Tibial artery (tissue), 4 donors: ENCODE measurements around the gene SLC6A19.

Experiments
- DNase-seq, 2 donors: peaks; one replicate each; pipeline ENCODE4 v3.0.0-alpha.2; 2019
- H3K27ac ChIP-seq, 2 donors: fragments of 200-600 bp; sonication (generic) in 1 of 2; 1 replicate in 1 of 2; 2 replicates in 1 of 2; pipeline ENCODE4 v1.5.1; 2018 to 2019; ENCODE audit warnings: mild to moderate bottlenecking in 1 of 2
- H3K27me3 ChIP-seq, 2 donors: fragments of 200-600 bp; sonication (generic) in 1 of 2; one replicate each; pipeline versions ENCODE4 v1.5.1 to v1.6.0; 2016 to 2019
- H3K36me3 ChIP-seq, 3 donors: fragments of 200-600 bp; sonication (generic) in 2 of 3; one replicate each; pipeline ENCODE4 v1.5.1; 2016 to 2019; ENCODE audit warnings: mild to moderate bottlenecking in 2 of 3
- H3K4me1 ChIP-seq, 4 donors: fragments of 200-600 bp; sonication (generic) in 2 of 4; 1 replicate in 3 of 4; 2 replicates in 1 of 4; pipeline ENCODE4 v1.5.1; 2016 to 2019
- H3K4me3 ChIP-seq, 2 donors: fragments of 200-600 bp; sonication (generic) in 1 of 2; 1 replicate in 1 of 2; 2 replicates in 1 of 2; pipeline ENCODE4 v1.5.1; 2018 to 2019; ENCODE audit warnings: mild to moderate bottlenecking in 2 of 2
- H3K9me3 ChIP-seq, 3 donors: fragments of 200-600 bp; sonication (generic) in 1 of 3; one replicate each; pipeline ENCODE4 v1.5.1; 2016 to 2019
- CTCF ChIP-seq, 2 experiments: fragments of 200-600 bp in 1 of 2; fragments of 450-650 bp in 1 of 2; IDR thresholded peaks; one replicate each; pipeline ENCODE4 v1.5.1; 2017 to 2019; ENCODE audit warnings: antibody characterized with exemption in 2 of 2, mild to moderate bottlenecking in 1 of 2, moderate library complexity in 1 of 2
- intact Hi-C: fragments of 100-400 bp; cut with DNase I; formaldehyde crosslinking; loops from one replicate; pipeline ENCODE4 v1.15.0; 2023; ENCODE audit warnings: low total_unique reads

Gene SLC6A19

DNA sequence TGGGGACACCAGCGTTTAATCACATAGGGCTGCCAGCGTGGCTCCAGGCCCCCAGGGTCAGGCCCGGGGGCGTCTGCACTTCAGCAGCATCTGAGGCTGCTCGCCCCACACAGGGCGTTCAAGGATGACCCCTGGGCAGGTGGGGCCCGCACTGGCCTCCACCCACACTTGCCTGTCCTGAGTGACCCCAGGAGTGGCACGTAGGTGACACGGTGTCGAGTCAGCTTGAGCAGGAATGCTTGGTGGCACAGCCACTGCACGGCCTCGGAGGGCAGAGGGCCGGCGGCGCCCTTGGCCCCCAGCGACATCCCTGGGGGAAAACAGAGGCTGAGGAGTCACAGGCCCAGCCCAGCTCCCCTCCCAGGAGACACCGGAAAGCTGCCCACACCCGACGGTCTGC is 52.8 kb downstream of the SLC6A19 start:
- Histone ChIP-seq H3K4me3 (no peak overlapping the region), H3K4me1 (no peaks in the 10 kb centered on the region), H3K27me3 (peaks cover 0 to 21% of the 10 kb centered on the region in 2 donors), H3K27ac (no peak overlapping the region), H3K9me3 (no peaks in the 10 kb centered on the region), H3K36me3 (no peaks in the 10 kb centered on the region)
- TF ChIP-seq CTCF (IDR thresholded peaks at IDR 0.05): no peak
- no peak for DNase-seq
- intact Hi-C loops: no loop called here

GRCh38 chr5:1255081-1255561 is 53.7 kb downstream of the SLC6A19 start:
- no peak overlapping the region for H3K27ac ChIP-seq
- H3K36me3 ChIP-seq: no peaks in the 10 kb centered on the region
- H3K4me1 ChIP-seq: no peaks in the 10 kb centered on the region
- H3K4me3 ChIP-seq: no peak overlapping the region
- DNase-seq: no peak
- TF ChIP-seq CTCF (IDR thresholded peaks at IDR 0.05): no peak
- intact Hi-C loops: no loop called here
- peaks cover 0 to 19% of the 10 kb centered on the region in 2 donors for H3K27me3 ChIP-seq
- peaks cover 0 to under 1% (median 0%) of the 10 kb centered on the region in 3 donors for H3K9me3 ChIP-seq

GRCh38 chr5:1256776-1257175 is 55.4 kb downstream of the SLC6A19 start:
- no peak overlapping the region for H3K27ac ChIP-seq
- peaks cover 0 to 16% (median 0%) of the 10 kb centered on the region in 3 donors for H3K9me3 ChIP-seq
- no peak for DNase-seq
- H3K27me3 ChIP-seq: peaks cover 0 to 14% of the 10 kb centered on the region in 2 donors
- no peak overlapping the region for H3K4me3 ChIP-seq
- no peaks in the 10 kb centered on the region for H3K4me1 ChIP-seq
- intact Hi-C loops: no loop called here
- H3K36me3 ChIP-seq: no peaks in the 10 kb centered on the region
- TF ChIP-seq CTCF (IDR thresholded peaks at IDR 0.05): no peak

DNA sequence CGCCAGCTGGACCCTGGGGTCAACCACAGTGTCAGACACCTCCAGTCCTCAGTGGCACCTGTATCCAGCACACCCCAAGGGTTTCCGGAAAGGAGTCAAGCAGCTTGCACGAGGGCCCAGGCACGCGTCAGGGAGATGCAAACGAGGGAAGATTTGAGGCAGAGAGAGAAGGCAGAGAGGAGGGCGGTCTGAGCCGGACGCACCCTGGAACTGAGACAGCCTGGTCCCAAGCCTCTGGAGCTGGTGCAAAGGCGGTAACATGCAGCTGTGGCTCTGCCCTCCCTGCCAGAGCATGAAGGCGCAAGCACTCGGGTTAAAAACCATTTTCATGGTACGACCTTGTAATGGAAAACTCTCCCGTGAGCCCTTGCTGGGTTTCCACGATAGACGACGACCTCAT is 56.0 kb downstream of the SLC6A19 start:
- no peak for TF ChIP-seq CTCF (IDR thresholded peaks at IDR 0.05)
- Histone ChIP-seq H3K27me3 (peaks cover 0 to 11% of the 10 kb centered on the region in 2 donors), H3K9me3 (peaks cover 0 to 21% (median 4%) of the 10 kb centered on the region in 3 donors), H3K27ac (no peak overlapping the region), H3K4me1 (no peaks in the 10 kb centered on the region), H3K36me3 (no peaks in the 10 kb centered on the region), H3K4me3 (no peak overlapping the region)
- intact Hi-C loops: no loop called here
- no peak for DNase-seq

- Histone ChIP-seq H3K27ac (no peak overlapping the region), H3K9me3 (peaks cover 0 to 26% (median 7%) of the 10 kb centered on the region in 3 donors), H3K4me1 (no peaks in the 10 kb centered on the region), H3K36me3 (no peaks in the 10 kb centered on the region), H3K4me3 (no peak overlapping the region), H3K27me3 (peaks cover 0 to 6% of the 10 kb centered on the region in 2 donors)
- TF ChIP-seq CTCF (IDR thresholded peaks at IDR 0.05): no peak
- no peak for DNase-seq
- intact Hi-C loops: no loop called here
Observed at GRCh38 chr5:1257841-1258240, 56.4 kb downstream of the SLC6A19 start.
